Subcutaneous abdominal adipose tissue (tissue), 5 donors: ENCODE measurements around the gene BLVRA.
"Not testable (repeated sequence)": the region's sequence is repeated elsewhere in the genome, so short reads cannot be mapped to it uniquely, and the experiment has no call there.

Experiments used
- H3K27ac ChIP-seq: one replicate; pipeline ENCODE4 v1.7.0; 2013; ENCODE audit warnings: low read depth, mild to moderate bottlenecking, inconsistent platforms, low read length, moderate library complexity
- H3K27me3 ChIP-seq, 5 donors: one replicate each; pipeline ENCODE4 v1.7.0; 2013; ENCODE audit warnings: low read length in 5 of 5, inconsistent platforms in 1 of 5; ENCODE audit not compliant: control insufficient read depth in 5 of 5, insufficient read depth in 4 of 5
- H3K36me3 ChIP-seq, 5 donors: one replicate each; pipeline ENCODE4 v1.7.0; 2013; ENCODE audit warnings: low read length in 5 of 5; ENCODE audit not compliant: control insufficient read depth in 5 of 5, insufficient read depth in 5 of 5
- H3K4me1 ChIP-seq, 5 donors: one replicate each; pipeline ENCODE4 v1.7.0; 2013; ENCODE audit warnings: low read length in 5 of 5, mild to moderate bottlenecking in 3 of 5, moderate library complexity in 1 of 5; ENCODE audit not compliant: control insufficient read depth in 5 of 5, insufficient read depth in 5 of 5
- H3K4me3 ChIP-seq, 5 donors: one replicate each; pipeline ENCODE4 v1.7.0; 2013; ENCODE audit warnings: low read length in 5 of 5, low read depth in 1 of 5
- H3K9ac ChIP-seq, 5 donors: one replicate each; pipeline ENCODE4 v1.7.0; 2013; ENCODE audit warnings: low read length in 5 of 5, mild to moderate bottlenecking in 4 of 5, moderate library complexity in 3 of 5
- H3K9me3 ChIP-seq, 5 donors: one replicate each; pipeline ENCODE4 v1.7.0; 2013; ENCODE audit warnings: low read length in 5 of 5; ENCODE audit not compliant: control insufficient read depth in 5 of 5
- donor health status: healthy.
- donor health status: healthy.
- donor health status: healthy.
- donor health status: healthy.
- donor health status: healthy.

Gene BLVRA

GRCh38 chr7:43768887-43769272 is 10.4 kb downstream of the BLVRA start:
- Histone ChIP-seq H3K4me3 (no peak overlapping the region), H3K4me1 (peaks cover 0 to 19% (median 9%) of the 10 kb centered on the region in 5 donors), H3K36me3 (peaks cover 0 to 22% (median 18%) of the 10 kb centered on the region in 5 donors), H3K9ac (no peak overlapping the region), H3K27ac (no peak overlapping the region), H3K27me3 (no peaks in the 10 kb centered on the region), H3K9me3 (no peaks in the 10 kb centered on the region)

GRCh38 chr7:43769281-43769680 is 10.8 kb downstream of the BLVRA start:
- peaks cover 0 to 22% (median 18%) of the 10 kb centered on the region in 5 donors for H3K36me3 ChIP-seq
- no peak overlapping the region for H3K27ac ChIP-seq
- peaks cover 0 to 16% (median 8%) of the 10 kb centered on the region in 5 donors for H3K4me1 ChIP-seq

GRCh38 chr7:43769791-43770465 is 11.4 kb downstream of the BLVRA start:
- Histone ChIP-seq H3K9me3 (no peaks in the 10 kb centered on the region), H3K27me3 (no peaks in the 10 kb centered on the region), H3K36me3 (peaks cover 0 to 22% (median 18%) of the 10 kb centered on the region in 5 donors), H3K27ac (no peak overlapping the region), H3K4me3 (no peak overlapping the region), H3K4me1 (peaks cover 0 to 10% (median 2%) of the 10 kb centered on the region in 5 donors), H3K9ac (no peak overlapping the region)

More at GRCh38 chr7:43769281-43769680, 10.8 kb downstream of the BLVRA start:
- no peak overlapping the region for H3K4me3 ChIP-seq
- H3K27me3 ChIP-seq, result no peaks in the 10 kb centered on the region
- H3K9me3 ChIP-seq, result no peaks in the 10 kb centered on the region
- no peak overlapping the region for H3K9ac ChIP-seq

- H3K36me3 ChIP-seq, result peaks cover 0 to 22% (median 18%) of the 10 kb centered on the region in 5 donors
- no peak overlapping the region for H3K4me3 ChIP-seq
- no peaks in the 10 kb centered on the region for H3K27me3 ChIP-seq
- no peak overlapping the region for H3K9ac ChIP-seq
- no peaks in the 10 kb centered on the region for H3K9me3 ChIP-seq
- H3K27ac ChIP-seq, result no peak overlapping the region
- peaks cover 0 to 10% (median 0%) of the 10 kb centered on the region in 5 donors for H3K4me1 ChIP-seq
These were observed 12.6 kb downstream of the BLVRA start for GRCh38 chr7:43771128-43771527.

- Histone ChIP-seq H3K4me1 (peaks cover 0 to 10% (median 0%) of the 10 kb centered on the region in 5 donors), H3K9me3 (no peaks in the 10 kb centered on the region), H3K27ac (no peak overlapping the region), H3K9ac (no peak overlapping the region), H3K36me3 (peaks cover 0 to 22% (median 18%) of the 10 kb centered on the region in 5 donors), H3K27me3 (no peaks in the 10 kb centered on the region), H3K4me3 (no peak overlapping the region)
These were observed 13.1 kb downstream of the BLVRA start for GRCh38 chr7:43771573-43771972.

GRCh38 chr7:43773268-43773667 is 14.8 kb downstream of the BLVRA start:
- H3K4me1 ChIP-seq, H3K27ac ChIP-seq, H3K4me3 ChIP-seq, H3K9me3 ChIP-seq, H3K27me3 ChIP-seq, H3K9ac ChIP-seq: not testable (repeated sequence)
- peaks cover 0 to 22% (median 18%) of the 10 kb centered on the region in 5 donors for H3K36me3 ChIP-seq

GRCh38 chr7:43775255-43775654 is 16.8 kb downstream of the BLVRA start:
- peaks cover 0 to 26% (median 21%) of the 10 kb centered on the region in 5 donors for H3K36me3 ChIP-seq
- not testable (repeated sequence) for H3K9ac ChIP-seq, H3K9me3 ChIP-seq, H3K4me3 ChIP-seq, H3K27ac ChIP-seq, H3K27me3 ChIP-seq, H3K4me1 ChIP-seq

- H3K27ac ChIP-seq, H3K4me3 ChIP-seq, H3K27me3 ChIP-seq, H3K36me3 ChIP-seq, H3K9ac ChIP-seq, H3K9me3 ChIP-seq: not testable (repeated sequence)
- H3K4me1 ChIP-seq, result peaks cover 0 to 17% (median 15%) of the 10 kb centered on the region in 5 donors
These were observed 20.0 kb downstream of the BLVRA start for GRCh38 chr7:43778293-43779044.

- Histone ChIP-seq H3K4me1 (peaks cover 1 to 22% (median 19%) of the 10 kb centered on the region in 5 donors), H3K27ac (no peak overlapping the region), H3K9ac (no peak overlapping the region), H3K36me3 (peaks cover 0 to 6% (median 5%) of the 10 kb centered on the region in 5 donors), H3K9me3 (no peaks in the 10 kb centered on the region), H3K27me3 (no peaks in the 10 kb centered on the region), H3K4me3 (no peak overlapping the region)
These were observed 20.7 kb downstream of the BLVRA start for GRCh38 chr7:43779045-43779812.
